ENCODE data around the gene METTL15.

- no peak for TF ChIP-seq L3MBTL2 (conservative IDR thresholded peaks at IDR 0.05)
- TF ChIP-seq SP1 (IDR thresholded peaks at IDR 0.05), result no peak
- no peak for TF ChIP-seq FOXK2 (IDR thresholded peaks at IDR 0.05)
- no peak for TF ChIP-seq FOXM1 (IDR thresholded peaks at IDR 0.05; ENCODE audit: borderline replicate concordance)
- TF ChIP-seq TARDBP (IDR thresholded peaks at IDR 0.05), result no peak
These were observed 9.5 kb downstream of the METTL15 start for GRCh38 chr11:28117712-28118111.
